HFF-Myc (cell line): Measurements from ENCODE around the gene TGM4.

Source experiments
- DNase-seq: peaks from one replicate; pipeline ENCODE4 v3.0.0-alpha.2; 2011; ENCODE audit warnings: low read depth; ENCODE audit errors: extremely low read depth
- H3K4me3 ChIP-seq: replicated peaks from 2 replicates; pipeline ENCODE4 v1.5.1; 2011; ENCODE audit warnings: low read depth, mild to moderate bottlenecking, control low read depth, low read length
- TF ChIP-seq, protein P1 (sequence below): IDR thresholded peaks from 2 replicates; pipeline ENCODE4 v1.5.1; 2012; ENCODE audit warnings: mild to moderate bottlenecking, low read depth, low read length, control low read depth; ENCODE audit errors: missing control alignments

The TGM4 gene

DNA sequence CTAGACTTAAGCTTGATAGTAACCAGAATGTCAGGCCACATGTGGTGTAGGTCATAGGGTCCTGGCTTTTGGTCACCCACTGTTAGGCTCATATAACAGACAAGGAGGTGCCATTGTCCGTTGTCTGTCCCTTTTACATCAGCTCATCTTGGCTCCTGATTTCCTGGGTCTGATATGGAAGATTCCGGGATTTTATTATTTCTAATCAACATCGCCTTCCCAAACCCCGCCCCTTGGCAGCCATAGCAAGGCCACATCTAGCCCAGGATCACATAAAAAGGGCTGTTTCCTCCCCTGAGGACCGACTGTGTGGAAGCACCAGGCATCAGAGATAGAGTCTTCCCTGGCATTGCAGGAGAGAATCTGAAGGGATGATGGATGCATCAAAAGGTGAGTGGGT, at the start of gene TGM4:
Gene TGM4, plus strand, starts transcription at position 301 of the 400 bp plus-strand sequence. Its CDS starts 71 bp downstream, at position 372.
- TF ChIP-seq, protein P1, sequence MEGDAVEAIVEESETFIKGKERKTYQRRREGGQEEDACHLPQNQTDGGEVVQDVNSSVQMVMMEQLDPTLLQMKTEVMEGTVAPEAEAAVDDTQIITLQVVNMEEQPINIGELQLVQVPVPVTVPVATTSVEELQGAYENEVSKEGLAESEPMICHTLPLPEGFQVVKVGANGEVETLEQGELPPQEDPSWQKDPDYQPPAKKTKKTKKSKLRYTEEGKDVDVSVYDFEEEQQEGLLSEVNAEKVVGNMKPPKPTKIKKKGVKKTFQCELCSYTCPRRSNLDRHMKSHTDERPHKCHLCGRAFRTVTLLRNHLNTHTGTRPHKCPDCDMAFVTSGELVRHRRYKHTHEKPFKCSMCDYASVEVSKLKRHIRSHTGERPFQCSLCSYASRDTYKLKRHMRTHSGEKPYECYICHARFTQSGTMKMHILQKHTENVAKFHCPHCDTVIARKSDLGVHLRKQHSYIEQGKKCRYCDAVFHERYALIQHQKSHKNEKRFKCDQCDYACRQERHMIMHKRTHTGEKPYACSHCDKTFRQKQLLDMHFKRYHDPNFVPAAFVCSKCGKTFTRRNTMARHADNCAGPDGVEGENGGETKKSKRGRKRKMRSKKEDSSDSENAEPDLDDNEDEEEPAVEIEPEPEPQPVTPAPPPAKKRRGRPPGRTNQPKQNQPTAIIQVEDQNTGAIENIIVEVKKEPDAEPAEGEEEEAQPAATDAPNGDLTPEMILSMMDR = no peak
- no peak within 1 kb of the TSS for H3K4me3 ChIP-seq
- DNase-seq = no peak

DNA sequence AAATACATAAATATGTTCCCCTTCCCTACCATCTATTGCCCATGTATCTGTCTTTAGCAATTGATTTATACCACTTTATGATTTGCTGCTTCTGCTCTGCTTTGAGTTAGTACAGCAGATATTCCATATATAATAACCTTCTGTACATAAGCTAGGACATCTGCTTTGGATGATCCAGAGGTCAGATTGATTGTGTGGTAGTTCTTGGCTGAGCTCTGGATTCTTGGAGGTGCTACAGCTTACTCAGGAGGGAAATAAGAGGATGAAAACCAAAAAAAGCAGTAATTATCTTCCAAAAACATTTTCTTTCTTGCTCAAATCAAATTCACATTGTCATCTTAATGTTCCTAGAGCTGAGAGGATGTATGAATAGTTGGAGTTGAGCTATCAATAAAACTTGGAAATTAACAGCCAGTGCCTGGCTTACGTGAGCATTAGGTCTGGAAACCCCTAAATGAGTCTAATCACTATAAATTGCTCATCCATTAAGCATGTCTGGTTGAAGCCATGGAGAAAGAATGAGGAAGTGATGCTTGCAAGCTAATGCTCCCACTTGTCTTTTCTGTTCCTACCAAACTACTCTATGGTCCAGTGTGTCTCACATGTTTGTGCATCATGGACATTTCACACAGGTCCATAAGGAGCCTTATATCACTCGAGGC, 49.0 kb upstream of the TGM4 start:
- DNase-seq = no peak
- no peak overlapping the region for H3K4me3 ChIP-seq
- TF ChIP-seq, protein P1 = no peak

DNA sequence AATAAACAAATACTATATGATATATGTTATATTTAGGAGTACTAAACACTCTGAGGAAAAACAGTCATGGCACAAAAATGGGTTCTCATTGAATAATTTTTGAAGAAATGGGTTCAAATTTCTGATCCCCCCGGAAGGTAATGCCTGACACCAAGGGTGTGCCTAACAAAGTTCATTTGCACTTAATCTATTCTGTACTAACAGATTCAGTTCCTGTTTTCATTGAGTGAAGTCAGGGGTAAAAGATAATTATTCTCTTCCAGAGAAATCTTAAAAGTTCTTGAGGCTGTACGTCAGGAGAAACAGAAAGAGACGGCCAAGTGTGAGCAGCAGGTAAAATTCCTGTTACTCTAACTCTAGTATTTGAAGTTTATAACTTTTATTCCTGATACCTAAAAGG, 47.2 kb upstream of the TGM4 start:
- TF ChIP-seq, protein P1 = no peak
- no peak overlapping the region for H3K4me3 ChIP-seq
- DNase-seq = no peak

DNA sequence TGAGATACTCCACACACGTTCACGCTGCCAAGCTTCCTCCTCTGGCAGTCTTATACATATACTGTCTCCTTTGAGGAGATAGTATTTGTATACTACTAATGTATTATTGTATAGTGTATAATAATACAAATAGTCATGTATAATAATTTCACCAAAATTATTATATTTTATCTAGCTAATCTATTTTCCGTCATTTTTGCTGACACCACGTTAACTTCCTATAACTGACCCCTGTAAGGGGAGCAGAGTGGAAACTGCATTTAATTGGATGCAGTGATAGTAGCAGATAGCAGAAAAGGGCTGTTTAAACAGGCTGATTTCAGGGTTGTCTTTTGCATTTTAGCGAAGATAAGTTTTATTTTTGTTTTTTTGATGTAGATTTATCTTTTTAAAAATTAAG, 43.2 kb upstream of the TGM4 start:
- no peak for DNase-seq
- no peak overlapping the region for H3K4me3 ChIP-seq
- TF ChIP-seq, protein P1 = no peak

DNA sequence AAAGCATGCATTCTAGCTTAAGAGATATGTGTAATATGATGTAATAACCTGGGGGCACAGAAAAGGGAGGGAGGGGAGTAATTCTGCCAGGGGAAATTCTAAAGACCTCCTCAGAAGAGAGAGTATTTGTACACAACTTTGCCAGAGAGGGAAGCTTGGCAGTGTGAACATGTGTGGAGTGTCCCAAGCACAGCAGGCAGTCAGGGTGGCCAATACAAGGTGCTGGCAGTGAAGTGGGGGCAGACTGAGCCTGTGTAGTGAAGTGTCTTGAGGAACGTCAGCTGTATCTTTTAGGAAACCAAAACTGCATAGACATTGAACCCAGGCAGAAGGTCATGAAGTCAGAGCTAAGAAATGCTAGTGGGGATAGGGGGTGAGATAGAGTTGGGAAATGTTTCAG, 42.4 kb upstream of the TGM4 start:
- H3K4me3 ChIP-seq = no peak overlapping the region
- DNase-seq = no peak
- TF ChIP-seq, protein P1 = no peak

DNA sequence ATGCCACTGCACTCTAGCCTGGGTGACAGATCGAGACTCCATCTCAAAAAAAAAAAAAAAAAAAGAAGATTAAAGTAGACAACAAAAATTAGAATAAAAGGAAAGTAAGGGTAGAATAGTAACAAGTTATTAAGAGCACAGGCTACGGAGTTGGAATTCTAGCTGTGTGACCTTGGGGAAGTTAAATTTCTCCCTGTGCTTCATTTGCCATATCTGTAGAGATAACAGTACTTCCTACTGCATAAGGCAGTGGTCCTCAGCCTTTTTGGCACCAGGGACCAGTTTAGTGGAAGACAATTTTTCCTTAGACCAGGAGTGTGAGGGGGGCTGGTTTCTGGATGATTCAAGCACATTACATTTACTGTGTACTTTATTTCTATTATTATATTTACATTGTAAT, 41.4 kb upstream of the TGM4 start:
- TF ChIP-seq, protein P1 = no peak
- H3K4me3 ChIP-seq = no peak overlapping the region
- no peak for DNase-seq

DNA sequence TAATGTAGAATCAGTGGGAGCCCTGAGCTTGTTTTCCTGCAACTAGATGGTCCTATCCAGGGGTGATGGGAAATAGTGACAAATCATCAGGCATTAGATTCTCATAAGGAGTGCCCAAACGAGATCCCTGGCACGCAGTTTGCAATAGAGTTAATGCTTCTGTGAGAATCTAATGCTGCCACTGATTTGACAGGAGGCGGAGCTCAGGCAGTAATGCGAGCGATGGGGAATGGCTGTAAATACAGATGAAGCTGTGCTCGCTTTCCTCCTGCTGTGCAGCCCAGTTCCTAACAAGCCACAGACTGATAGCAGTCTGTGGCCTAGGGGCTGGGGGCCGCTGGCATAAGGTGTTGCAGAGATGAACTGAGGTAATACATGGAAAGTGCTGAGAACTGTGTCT, 41.0 kb upstream of the TGM4 start:
- TF ChIP-seq, protein P1 = no peak
- no peak for DNase-seq
- H3K4me3 ChIP-seq = no peak overlapping the region
